K562 (cell line): ENCODE data around the gene ZC3H15.

ENCODE experiments used
- CTCF ChIP-seq, 3 experiments: IDR thresholded peaks in 2 of 3; conservative IDR thresholded peaks in 1 of 3; 2 replicates each; pipeline ENCODE4 v1.5.1; 2011 to 2012; ENCODE audit warnings: low read length in 3 of 3, mild to moderate bottlenecking in 3 of 3, control low read depth in 2 of 3, improper control_type of control experiment in 1 of 3, inconsistent platforms in 1 of 3, low read depth in 1 of 3, mixed read lengths in 1 of 3, moderate library complexity in 1 of 3; ENCODE audit not compliant: insufficient read depth in 2 of 3
- STAT5B ChIP-seq: fragments of 250-450 bp; sonication (Bioruptor Pico); IDR thresholded peaks from 2 replicates; pipeline ENCODE4 v1.8.0; 2021; ENCODE audit warnings: mild to moderate bottlenecking, inconsistent platforms
- U2AF1 ChIP-seq: fragments of 200-400 bp; formaldehyde crosslinking; optimal IDR thresholded peaks from 2 replicates; pipeline ENCODE3; 2017; ENCODE audit warnings: mild to moderate bottlenecking, low read depth, low read length, moderate library complexity
- ZZZ3 ChIP-seq: fragments of 450-650 bp; IDR thresholded peaks from 2 replicates; pipeline ENCODE4 v1.6.1; 2016; ENCODE audit warnings: antibody characterized with exemption, mild to moderate bottlenecking, moderate library complexity

GRCh38 chr2:186457908-186458307, 28.2 kb upstream of the ZC3H15 start:
- TF ChIP-seq STAT5B (CRISPR knock-in tag) (no peak), ZZZ3 (no peak), CTCF (IDR thresholded peaks at IDR 0.05 in 2 of 3, conservative IDR thresholded peaks at IDR 0.05 in 1 of 3; ENCODE audit: insufficient read depth in 2 of 3, low read depth in 1 of 3, low read length in 3 of 3) (no peak), U2AF1 (no peak)
